GM12872 (cell line): ENCODE measurements around the gene XK.

Source experiments
- TF ChIP-seq, protein P1 (sequence below): IDR thresholded peaks from 3 replicates; pipeline ENCODE4 v1.5.1; 2011; ENCODE audit warnings: low read depth, mild to moderate bottlenecking, low read length, moderate library complexity; ENCODE audit not compliant: insufficient read depth

The XK gene

DNA sequence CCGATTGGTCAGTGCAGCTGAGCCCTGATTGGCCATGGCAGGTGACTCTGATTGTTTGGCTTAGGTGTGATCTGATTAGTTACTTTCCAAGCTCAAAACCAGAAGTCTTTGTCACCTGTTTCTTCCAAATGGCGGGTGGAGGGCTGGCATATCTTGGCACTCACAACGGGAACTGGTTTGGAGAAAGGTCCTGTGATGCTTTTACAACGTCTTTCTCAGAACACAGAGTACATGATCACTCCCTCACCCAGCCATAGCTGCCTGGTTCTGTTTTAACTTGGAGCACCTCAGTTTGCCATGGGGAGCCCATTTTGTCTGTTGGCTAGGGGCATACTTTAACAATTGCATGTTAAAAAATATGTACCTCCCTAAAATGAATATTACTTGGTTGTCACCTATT lies 13.0 kb upstream of the XK start:
- TF ChIP-seq, protein P1, sequence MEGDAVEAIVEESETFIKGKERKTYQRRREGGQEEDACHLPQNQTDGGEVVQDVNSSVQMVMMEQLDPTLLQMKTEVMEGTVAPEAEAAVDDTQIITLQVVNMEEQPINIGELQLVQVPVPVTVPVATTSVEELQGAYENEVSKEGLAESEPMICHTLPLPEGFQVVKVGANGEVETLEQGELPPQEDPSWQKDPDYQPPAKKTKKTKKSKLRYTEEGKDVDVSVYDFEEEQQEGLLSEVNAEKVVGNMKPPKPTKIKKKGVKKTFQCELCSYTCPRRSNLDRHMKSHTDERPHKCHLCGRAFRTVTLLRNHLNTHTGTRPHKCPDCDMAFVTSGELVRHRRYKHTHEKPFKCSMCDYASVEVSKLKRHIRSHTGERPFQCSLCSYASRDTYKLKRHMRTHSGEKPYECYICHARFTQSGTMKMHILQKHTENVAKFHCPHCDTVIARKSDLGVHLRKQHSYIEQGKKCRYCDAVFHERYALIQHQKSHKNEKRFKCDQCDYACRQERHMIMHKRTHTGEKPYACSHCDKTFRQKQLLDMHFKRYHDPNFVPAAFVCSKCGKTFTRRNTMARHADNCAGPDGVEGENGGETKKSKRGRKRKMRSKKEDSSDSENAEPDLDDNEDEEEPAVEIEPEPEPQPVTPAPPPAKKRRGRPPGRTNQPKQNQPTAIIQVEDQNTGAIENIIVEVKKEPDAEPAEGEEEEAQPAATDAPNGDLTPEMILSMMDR = no peak

DNA sequence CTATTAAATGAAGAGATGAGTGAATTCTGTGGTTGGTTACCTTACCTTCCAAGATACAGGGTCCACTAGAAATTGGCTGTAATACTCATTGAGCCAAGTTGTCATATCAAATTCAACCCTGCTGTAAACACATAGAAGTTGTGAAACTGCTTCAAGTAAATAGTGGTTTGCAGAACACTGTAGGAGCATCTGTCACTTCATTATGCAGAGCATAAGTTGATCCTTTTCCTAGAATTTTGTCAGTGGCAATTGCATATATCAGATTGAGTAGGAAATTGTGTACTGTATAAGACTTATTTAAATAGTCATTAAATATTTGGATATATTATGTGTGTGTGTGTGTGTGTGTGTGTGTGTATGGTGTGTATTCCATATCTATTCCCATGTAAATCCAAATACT lies 8.8 kb upstream of the XK start:
- TF ChIP-seq, protein P1 = no peak

DNA sequence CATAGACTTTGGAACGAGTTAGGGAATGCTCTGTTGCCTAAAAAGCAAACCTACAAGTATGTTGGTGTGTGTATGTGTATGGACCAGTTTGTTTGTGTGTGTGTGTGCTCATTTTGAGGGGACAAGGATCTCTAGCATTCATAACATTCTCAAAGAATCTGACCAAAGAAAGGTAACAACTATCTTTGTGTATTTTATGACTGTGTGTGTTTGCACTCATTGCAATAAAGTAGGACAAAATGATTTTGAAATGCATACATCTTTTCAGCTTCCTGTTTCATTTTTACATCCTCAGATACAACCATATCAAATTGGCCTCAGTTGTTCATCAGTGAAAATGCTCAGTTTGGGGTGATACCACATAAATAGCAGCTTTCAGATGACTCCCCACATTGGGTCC lies 8.3 kb upstream of the XK start:
- TF ChIP-seq, protein P1 = no peak

DNA sequence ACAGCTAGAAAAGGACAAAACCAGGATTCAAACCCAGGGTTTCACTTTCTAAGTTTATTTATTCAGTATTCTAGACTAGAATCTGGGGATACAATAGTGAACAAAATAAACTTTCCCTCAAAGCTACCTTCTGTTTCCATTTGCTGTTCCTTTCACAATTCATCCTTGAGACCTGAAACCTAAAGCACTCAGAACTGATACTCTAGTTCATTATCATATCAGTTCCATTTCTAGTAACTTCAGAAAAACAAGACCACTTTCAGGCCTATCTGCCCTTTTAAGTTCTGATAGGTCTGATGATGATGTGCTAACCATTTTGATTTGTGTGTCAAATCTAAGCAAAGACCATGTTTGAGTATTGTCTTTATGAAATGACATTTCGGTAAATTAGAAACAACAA lies 7.8 kb upstream of the XK start:
- TF ChIP-seq, protein P1 = no peak

DNA sequence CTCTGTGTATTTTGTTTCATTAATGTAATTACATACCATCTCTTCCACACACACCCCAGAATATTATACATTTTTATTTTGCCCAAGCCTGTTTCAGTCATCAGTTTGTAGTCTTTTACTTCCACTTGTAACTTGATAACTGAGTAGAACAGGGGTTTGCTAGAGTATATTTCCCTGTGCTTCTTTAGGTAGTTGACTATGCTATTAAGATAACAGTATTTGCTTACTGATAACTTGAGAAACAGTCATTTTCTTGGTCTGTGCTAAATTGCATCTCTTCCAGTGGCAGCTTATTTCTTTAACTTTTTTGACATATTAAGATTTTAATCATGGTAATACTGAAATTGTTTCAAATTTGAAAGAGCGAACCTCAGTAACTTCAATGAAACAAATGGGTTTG lies 7.0 kb upstream of the XK start:
- TF ChIP-seq, protein P1 = no peak

DNA sequence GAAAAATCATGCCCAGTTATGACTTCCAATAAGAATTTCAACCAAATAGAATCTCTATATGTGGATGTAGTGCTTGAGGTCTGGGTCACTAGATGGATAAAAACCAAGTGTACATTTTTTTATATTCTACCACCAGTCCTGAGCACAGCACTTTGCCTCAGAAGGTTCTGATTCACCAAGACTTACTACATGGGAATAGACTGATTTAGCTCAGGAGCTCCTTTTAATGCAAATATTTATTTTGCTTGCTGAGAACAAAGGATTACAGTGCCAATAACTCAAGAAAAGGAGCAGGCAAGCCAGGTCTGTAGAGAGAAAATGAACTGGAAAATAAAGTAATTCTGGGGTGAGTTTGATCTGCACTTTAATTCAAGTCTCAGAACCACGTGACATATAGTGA lies 6.4 kb upstream of the XK start:
- TF ChIP-seq, protein P1 = no peak

DNA sequence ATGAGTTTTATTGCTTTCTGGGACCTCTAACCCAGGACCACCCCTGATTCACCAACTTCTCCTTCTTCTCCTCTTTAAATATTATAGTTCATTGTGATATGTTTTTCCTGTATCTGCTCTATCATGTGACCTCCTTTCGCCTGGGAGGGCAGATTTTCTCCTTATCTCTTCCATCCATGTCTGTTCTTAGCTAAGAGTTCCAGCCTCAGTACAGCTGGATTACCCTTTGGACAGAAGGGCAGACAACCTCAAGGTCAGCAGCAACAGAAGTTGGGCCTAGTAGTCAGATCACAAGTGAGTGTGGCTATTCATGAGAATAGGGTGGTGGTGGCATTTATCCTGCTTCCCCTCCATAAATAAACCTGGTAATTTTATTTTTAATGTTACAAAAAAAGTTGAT lies 5.7 kb upstream of the XK start:
- TF ChIP-seq, protein P1 = no peak

DNA sequence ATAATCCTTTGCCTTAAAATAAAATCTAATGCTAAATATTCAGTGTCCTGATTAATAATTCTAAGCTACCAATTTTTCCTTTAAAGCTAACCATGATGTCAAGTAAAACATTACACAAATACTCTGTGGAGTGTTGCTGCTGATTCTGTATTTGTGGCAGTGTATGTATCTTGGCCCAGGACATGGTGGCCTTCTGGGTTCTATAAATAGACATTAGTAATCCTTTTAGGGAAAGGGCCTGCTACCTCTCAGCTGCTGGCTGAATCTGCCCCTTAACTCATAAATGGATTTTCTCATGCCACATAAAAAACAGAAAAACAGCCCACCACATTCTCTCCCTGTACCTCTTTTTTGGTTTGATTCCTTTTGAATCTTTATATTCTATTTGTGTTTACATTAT lies 1.2 kb upstream of the XK start:
- TF ChIP-seq, protein P1 = no peak
